ENCODE results near the gene CCR2.

DNA sequence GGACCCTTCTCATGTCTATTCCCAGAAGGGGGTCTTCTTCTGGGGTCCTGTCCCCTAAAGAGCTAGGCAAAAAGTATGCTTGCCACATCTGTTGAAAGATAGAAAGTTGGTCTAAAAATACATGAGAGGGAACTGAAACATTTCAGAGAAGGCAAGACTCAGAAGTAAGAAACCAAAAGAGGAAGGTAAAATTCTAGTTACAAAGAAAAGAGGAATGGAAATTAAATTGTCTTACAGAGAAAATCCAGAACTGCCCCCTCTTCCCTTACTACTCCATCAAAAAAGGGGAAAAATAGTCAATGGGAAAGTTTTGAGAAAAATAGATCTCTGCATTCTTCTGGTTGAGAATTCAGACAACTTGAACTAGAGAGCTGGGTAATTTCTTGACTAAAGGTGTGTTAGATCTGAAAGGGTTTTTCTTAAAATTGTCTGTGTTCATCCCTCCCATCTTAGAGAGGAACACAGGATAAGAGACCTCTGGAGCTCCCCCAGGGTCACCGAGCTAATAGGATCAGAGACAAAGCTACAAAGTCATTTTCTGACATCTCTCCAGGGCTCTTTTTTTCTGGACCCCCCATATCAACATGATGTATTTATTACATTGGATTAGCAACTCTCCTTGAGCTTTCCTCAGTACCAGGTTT, 32.3 kb upstream of the CCR2 start:
- TF ChIP-seq POLR2A (IDR thresholded peaks at IDR 0.05): no peak
- TF ChIP-seq, protein P1, sequence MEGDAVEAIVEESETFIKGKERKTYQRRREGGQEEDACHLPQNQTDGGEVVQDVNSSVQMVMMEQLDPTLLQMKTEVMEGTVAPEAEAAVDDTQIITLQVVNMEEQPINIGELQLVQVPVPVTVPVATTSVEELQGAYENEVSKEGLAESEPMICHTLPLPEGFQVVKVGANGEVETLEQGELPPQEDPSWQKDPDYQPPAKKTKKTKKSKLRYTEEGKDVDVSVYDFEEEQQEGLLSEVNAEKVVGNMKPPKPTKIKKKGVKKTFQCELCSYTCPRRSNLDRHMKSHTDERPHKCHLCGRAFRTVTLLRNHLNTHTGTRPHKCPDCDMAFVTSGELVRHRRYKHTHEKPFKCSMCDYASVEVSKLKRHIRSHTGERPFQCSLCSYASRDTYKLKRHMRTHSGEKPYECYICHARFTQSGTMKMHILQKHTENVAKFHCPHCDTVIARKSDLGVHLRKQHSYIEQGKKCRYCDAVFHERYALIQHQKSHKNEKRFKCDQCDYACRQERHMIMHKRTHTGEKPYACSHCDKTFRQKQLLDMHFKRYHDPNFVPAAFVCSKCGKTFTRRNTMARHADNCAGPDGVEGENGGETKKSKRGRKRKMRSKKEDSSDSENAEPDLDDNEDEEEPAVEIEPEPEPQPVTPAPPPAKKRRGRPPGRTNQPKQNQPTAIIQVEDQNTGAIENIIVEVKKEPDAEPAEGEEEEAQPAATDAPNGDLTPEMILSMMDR (IDR thresholded peaks at IDR 0.05): no peak
- no peak for TF ChIP-seq EP300 (IDR thresholded peaks at IDR 0.05)
- TF ChIP-seq POLR2AphosphoS5 (IDR thresholded peaks at IDR 0.05): no peak
